GM21447 (cell line): ENCODE data around the gene CMTM8.

ENCODE experiments used
- ATAC-seq: cut with Tn5 transposase; IDR thresholded peaks from one replicate; pipeline ENCODE4 v1.9.1; 2021; ENCODE audit not compliant: unreplicated experiment

CMTM8 gene

DNA sequence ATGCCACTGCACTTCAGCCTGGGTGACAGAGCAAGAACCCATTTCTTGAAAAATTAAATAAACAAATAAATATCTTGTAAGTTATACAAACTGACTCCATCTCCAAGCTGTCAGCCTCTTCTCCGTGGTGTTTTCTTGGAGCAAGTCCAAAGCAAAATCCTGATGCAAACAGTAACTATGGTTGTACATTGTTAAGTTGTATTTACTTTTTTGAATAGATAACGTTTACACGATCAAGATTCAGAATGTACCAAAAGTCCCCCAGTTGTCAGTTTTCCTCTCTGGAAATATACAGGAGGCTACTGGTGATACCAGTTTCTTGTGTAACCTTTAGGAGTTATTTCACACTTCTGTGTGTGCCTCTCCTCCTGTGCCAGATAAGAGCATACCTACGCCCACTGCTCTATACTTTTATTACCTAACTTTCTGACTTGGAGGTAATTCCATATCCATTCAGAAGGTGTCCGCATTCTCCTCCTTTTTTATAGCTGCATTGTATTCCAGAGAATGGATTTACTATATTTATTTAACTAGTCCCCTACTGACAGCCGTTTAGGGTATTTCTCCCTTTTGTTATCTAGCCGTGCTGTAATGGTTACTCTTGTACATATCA, 167.3 kb downstream of the CMTM8 start:
- no peak for ATAC-seq

- no peak for ATAC-seq
These were observed 168.3 kb downstream of the CMTM8 start for GRCh38 chr3:32406486-32407408.

- no peak for ATAC-seq
These were observed 172.1 kb downstream of the CMTM8 start for GRCh38 chr3:32410367-32411246.

DNA sequence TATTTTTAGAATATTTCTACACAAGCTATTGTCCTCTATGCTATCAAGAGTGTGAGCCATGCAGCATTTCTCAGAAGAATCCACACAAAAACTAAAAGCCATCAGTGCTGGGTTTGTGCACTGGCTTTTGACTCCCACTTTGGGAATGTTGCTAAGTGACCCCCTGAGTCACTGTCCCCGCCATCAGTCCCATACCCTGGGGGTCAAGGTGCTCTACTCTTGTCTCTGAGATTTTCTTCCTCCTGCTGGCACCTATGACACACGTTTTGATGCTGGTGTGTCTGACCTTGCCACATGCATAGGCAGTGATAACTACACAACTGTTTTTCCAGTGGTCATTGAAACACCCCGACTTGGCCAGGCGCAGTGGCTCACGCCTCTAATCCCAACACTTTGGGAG, 173.0 kb downstream of the CMTM8 start:
- ATAC-seq: no peak

DNA sequence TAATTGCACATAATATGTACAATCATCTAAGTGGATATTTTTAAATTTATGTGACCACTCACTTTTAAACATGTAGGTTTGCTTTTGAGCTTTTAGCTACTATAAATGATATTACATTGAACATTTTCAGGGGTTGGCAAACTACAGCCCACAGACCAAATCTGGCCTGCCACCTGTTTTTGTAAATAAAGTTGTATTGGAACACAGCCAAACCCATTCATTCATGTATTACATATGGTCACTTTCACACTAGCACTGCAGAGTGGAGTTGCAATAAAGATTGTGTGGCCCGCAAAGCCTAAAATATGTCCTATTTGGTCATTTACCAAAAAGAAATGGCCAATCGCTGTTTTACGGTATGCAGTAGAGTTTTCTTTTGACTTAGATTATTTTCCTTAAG, 174.4 kb downstream of the CMTM8 start:
- ATAC-seq: no peak

DNA sequence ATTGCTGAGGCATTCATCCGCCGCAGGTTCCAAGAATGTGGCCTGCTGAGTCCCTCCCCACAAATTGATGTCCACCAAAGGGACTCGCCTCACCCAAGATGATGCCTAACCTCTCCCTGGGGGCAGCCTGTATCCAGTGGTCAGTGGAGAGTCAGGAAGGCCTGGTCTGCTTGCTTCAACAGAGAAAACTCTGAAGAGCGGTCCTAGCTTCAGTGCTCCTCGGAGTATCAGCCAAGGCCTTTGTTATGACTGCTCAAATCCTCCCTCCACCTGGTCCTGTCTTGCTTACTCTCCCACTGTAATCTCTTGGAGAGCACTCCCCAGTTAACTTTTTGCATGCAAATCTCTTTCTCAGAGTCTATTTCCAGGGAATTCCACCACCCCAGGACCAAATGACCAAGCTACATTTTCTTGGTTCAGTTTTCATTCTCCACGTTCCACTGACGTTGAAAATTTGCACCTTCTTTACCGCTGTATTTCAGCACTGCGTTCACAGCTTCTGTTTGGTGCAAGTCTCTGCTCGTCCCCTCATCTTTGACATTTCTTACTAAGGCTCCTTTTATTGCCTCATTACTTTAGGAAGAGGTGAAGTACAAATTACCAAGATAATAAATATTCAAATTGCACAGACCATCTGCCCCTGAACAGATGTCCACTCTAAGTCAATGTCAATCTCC, 175.5 kb downstream of the CMTM8 start:
- ATAC-seq: no peak

DNA sequence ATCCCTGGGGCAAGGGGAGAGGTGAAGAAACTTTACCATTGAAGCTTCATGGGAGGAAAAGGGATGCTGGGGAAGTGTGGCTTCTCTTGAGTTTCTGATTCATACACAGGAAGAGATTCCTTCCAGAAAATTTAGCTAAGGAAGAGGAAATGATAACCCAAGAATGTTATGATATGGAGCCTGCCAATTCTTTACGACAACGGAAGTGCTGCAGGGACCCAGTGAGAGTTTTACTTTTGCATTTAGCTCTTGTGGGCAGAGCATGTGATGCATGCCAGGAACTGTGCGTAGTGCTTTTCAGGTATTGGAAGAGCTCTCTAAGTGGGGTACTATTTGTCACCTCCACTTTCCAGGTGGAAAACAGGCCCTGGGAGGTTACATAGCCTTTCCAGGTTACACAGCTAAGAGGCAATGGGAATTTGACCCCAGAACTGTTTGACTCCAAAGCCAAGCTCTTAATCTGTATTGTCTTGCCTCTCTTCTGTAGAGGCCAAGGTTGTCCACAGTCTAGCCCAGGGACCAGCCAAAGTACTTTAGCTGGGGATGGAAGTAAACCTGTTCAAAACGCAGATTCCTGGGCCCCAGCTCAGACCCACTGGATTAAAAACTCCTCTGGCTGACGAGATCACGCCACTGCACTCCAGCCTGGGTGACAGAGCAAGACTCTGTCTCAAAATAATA, 176.2 kb downstream of the CMTM8 start:
- peak; percentile 76 for ATAC-seq

DNA sequence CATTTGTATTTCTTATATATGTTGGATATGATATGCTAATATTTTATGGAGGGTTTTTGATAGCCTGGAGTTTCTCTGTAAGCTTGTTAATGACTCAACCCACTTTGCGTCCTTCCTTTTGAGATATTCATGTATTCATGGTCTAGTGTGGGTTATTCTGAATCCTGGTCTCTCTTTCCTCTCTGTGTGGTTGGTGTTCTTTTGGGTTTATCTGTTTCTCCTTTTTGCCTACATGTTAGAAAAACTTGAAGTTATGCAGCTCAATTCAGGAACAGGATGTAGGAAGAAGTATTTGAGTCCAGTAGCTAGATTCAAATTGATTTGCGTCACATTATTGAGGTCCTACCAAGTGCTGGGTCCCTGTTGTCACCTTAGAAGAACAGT, 181.3 kb downstream of the CMTM8 start:
- ATAC-seq: no peak
